Prostate gland (tissue), 2 donors: ENCODE measurements around the gene EXOSC7.

Experiments used
- CTCF ChIP-seq, 4 experiments: fragments of 200-600 bp in 2 of 4; fragments of 450-650 bp in 2 of 4; sonication (generic) in 2 of 4; IDR thresholded peaks; 1 replicate in 3 of 4; 2 replicates in 1 of 4; pipeline ENCODE4 v1.5.1; 2016 to 2019; ENCODE audit warnings: antibody characterized with exemption in 4 of 4, mild to moderate bottlenecking in 2 of 4, moderate library complexity in 2 of 4
- POLR2A ChIP-seq: fragments of 450-650 bp; IDR thresholded peaks from one replicate; pipeline ENCODE4 v1.6.1; 2016; ENCODE audit warnings: antibody characterized with exemption, mild to moderate bottlenecking
- POLR2AphosphoS5 ChIP-seq: sonication (generic); formaldehyde crosslinking; IDR thresholded peaks from one replicate; pipeline ENCODE4 v1.6.1; 2017; ENCODE audit warnings: antibody characterized with exemption

GRCh38 chr3:45048244-45048643, 72.2 kb downstream of the EXOSC7 start:
- TF ChIP-seq CTCF (IDR thresholded peaks at IDR 0.05) (no peak), POLR2AphosphoS5 (no peak), POLR2A (no peak)
